Limb (tissue), 2 donors: Measurements from ENCODE around the gene SLC36A2.
"Not testable (repeated sequence)": the region's sequence is repeated elsewhere in the genome, so short reads cannot be mapped to it uniquely, and the experiment has no call there.

Experiments
- DNase-seq, 2 donors: peaks; one replicate each; pipeline ENCODE4 v3.0.0-alpha.2; 2016; ENCODE audit errors: extremely low spot score in 2 of 2

The SLC36A2 gene

DNA sequence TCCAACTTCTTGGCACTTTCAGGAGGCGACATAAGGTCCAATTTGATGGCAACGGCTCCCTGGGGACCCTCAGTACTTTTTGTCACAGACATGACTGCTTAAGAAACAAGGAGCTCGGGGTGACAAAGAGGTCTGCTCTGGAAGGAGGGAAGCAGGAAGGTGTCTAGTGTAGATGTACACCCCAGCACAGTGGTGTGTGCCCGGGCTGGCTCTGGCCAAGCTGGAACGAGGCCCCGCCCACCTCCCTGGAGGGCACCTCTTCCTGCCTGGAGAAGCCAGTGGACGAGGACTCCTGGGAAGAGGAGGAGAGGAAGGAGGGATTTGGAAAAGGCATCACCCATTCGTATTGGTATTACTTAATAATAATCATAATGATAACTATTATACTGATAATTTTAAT lies at the start of gene SLC36A2:
Gene SLC36A2, minus strand, starts transcription at position 191 of the 400 bp plus-strand sequence. Its CDS starts 99 bp downstream, at position 92.
- DNase-seq, result no peak

DNA sequence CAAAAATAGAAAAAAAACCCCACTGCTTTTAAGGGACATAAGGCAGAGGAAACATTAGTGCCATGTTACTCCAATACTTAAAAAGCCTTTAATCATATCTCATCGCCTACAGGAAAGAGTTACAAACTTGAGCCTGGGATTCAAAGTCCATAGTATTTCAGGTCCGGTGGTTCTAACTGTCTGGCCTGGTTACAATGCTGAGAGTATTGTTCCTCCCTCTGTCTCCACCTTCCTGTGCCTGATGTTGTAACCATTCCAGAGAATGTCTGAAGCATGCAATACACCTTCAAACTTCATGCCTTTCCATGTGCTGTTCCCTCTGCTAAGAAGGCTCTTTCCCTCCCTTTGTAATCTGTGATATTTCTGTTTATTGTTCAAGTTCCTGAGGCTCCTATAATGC lies 41.6 kb upstream of the SLC36A2 start:
- DNase-seq, result no peak

DNA sequence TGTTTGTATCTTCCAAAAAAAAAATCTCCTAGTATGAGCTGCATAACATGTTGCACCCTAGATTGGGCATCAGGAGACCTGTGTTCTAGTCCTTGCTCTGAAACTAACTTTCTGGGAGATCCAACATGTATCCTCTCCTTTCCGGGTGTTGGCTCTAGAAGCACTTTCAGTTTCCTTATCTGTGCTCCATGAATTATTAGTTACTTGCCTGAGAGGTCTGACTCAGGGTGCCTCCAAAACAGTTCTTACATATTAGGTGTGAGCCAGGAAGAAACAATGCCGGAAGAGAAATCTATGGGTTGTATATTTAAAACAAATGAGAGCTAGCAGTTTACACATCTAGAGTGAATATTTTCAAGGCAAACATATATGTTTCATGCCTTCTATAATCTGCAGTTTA lies 36.7 kb upstream of the SLC36A2 start:
- no peak for DNase-seq

DNA sequence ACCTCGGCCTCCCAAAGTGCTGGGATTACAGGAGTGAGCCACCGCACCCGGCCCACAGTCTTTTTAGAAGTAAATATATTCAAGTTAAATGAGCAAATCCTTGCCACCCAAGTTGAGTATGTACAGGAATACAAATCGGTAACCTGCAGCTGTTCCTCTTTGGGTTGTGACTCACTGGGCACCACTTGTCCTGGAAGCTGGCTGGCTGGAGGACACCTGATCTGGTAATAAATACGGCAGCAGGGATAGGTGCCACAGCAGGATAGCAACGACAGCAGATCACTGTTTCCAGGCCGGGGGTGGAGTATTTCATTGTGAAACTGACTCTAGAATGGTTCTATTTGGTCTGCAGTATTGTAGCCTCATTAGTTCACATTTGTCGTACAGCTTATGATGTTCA lies 35.7 kb upstream of the SLC36A2 start:
- no peak for DNase-seq

DNA sequence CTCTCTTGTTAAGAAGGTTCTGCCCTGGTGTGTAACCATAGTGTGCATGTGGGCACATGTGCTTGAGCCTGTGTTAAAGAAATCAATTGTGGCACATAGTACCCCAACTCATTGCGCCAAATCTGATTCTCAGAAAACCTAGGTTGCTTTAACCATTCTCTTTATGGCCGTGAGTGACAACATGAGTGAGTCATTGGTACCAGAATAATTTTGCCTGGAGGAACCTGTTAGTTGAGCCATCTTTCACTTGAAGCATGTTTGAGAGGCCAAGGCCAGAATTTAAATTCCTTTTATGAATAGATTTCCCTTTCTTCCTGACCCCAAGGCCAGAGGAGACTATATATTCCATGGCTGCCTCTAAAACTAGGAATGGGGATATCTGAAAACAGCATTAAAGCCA lies 35.2 kb upstream of the SLC36A2 start:
- no peak for DNase-seq

DNA sequence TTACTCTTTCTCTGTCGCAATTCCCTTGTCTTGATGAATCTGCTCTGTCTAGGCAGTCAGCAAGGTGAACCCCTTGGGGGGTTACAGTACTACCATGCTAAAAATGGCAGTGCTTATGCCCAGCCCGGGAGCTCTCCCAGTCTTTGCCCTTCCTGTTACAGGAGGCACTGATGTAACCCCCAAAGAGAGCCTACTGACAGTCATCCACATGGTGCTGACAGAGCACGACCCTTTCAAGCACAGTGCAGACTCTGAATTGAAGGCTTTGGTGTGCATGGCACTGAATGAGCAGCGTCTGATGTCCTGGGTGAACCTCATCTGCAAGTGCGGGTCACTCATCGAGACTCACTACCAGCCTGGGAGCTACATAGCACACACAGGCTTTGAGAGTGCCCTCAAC lies 34.5 kb upstream of the SLC36A2 start:
- DNase-seq, result no peak

DNA sequence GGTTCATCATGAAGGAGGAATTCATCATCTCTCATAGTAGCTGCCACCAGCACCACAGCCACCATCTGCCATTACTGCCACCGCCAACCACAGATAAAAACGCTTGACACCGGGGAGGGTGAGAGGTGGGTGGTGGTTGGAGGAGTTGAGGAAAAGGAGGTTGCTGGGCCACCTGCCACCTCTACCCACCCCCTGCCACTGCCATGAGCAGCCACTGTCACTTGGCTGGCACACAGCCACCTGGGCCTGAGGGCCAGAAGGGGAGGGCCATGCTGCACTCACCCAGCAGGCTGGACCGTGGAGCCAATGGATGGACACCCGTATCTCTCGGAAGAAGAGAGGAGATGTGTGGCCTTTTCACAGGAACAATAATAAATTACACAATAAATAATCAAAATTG lies 31.3 kb upstream of the SLC36A2 start:
- DNase-seq, result no peak

DNA sequence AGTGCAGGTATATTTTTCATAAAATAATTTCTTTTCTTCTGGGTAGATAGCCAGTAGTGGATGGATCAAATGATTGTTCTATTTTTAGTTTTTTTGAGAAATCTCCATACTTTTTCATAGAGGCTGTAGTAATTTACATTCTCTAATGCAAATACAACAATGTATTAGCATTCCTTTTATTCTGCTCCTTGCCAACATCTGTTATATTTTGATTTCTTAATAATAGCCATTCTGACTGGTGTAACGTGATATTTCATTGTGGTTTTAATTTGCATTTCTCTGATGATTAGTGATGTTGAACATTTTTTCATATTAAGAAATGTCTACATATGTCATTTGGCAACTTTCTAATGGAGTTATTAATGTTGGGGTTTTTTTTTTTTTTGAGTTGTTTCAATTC lies 27.2 kb upstream of the SLC36A2 start:
- DNase-seq, result no peak

DNA sequence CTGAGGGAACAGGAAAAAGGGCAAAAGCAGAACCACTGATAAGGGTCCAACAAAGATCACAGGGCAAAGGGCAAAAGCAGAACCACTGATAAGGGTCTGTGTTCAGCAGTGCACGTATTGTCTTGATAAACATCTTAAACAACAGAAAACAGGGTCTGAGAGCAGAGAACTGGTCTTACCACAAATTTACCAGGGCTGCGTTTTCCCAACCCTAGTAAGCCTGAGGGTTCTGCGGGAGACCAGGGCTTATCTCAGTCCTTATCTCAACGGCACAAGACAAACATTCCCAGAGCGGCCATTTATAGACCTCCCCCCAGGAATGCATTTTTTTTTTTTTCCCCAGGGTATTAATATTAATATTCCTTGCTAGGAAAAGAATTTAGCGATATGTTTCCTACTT lies 19.7 kb upstream of the SLC36A2 start:
- not testable (repeated sequence) for DNase-seq

- DNase-seq, result no peak
These were observed 16.3 kb upstream of the SLC36A2 start for GRCh38 chr5:151363673-151364072.

- DNase-seq, result no peak
These were observed 15.6 kb upstream of the SLC36A2 start for GRCh38 chr5:151362970-151363369.

DNA sequence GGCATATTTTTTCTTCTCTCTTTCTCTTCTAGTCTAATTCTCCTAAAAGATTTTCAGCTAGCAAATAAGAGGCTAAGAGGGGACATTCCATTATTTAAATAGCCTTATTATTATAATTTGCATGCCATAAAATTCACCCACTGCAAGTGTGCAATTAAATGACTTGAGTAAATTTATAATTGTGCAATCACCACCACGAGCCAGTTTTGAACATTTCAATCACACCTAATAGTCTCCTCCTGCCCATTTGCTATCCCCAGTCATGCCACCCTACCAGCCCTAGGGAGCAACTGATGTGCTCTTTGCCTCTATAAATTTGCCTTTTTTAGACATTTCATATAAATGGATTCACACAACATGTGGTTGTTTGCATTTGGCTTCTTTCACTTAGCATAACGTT lies 12.0 kb upstream of the SLC36A2 start:
- DNase-seq, result no peak

- no peak for DNase-seq
These were observed 10.4 kb upstream of the SLC36A2 start for GRCh38 chr5:151357792-151358191.

- DNase-seq, result no peak
These were observed 9.7 kb upstream of the SLC36A2 start for GRCh38 chr5:151357097-151357496.

DNA sequence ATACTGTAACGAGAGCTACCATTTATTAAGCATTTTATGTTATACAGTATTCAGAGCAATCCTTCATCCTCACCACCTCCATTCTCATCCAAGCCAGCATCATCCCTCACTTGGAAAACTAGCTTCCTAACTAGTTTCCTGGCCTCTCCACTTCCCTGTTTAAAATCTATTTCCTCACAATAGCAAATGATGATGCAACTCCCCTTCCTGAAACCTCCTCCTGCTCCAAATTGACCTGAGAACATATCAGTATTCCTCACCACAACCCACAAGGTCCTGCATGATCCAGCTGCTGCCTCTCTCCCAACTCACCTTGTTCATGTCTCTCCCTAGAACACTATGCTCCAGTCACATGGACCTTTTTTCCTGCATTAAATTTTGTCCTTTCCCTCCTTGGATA lies 4.3 kb upstream of the SLC36A2 start:
- DNase-seq, result no peak

DNA sequence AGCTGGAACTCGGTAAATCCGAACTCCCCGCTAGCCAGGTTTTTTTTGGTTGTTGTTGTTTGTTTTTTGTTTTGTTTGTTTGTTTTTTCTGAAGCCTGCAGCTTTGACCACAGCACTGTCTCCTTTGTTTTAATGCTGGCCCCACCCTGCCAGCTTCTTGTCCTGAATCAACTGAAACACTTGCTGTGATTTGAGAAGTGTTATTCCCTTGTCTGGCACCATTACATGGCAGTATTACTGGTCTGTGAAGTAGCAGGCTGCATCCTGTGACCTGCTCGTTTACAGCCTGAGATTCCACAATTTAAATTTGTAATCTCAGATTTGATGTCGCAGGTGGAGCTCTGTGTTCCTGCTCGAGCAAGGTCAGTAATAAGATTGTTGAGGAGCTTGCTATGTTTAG lies 1.4 kb upstream of the SLC36A2 start:
- DNase-seq, result no peak

DNA sequence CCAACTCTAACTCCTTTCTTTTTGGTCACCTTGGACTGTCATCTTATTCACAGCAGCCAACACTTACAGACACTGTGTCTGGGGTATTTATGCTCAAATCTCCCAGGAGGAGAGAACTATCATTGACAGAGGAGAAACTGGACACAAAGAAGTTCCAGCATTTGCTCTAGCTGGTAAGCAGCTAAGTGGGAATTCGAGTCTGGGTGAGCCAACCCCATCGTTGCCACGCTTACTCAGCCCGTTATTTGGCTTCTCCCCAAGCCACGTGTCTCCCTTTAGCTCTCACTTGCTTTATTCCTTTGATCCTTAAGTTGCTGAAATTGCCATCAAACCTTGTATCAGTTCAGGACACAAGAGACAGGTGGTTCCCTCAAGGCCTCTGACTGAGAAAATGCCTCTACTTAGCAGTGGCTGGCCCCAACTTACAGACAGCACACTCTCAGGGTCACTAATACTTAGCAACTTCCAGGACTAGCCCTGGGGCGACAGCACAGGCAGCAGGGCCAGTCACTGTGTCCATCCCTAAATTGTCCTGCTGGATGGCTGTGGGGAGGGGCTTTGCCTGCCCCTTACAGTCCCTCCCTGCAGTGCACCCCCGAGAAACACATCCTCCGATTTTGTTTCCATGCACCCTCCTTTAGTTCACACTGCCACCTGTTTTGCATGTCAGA lies 1.4 kb downstream of the SLC36A2 start:
- DNase-seq, result no peak

DNA sequence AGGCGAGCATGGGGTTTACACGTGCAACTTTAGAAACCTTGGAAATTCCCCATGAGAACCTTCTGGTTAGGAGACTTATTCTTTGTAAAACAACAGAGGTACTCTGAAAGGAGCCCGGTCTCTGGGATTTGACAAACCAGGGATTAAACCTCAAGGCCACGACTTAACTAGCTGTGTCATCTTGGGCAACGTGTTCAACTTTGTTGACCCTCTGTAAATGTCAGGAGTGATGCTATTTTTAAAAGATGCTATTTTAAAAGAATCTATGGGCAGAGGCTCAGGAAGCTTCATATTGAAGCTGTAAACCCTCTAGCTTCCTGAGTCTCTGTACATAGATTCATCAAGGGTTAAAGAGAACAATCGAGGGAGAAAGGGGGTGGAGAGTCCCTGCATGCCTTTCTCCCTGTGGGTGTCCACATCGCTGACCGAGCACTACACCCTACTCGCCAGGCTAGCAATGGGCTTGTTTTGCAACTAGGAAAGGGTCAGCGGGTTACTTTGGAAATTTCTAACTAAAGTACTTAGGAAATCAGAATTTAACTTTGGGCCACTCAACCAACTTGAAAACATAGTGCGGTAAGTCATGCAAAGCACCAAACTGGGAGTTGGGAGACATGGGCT lies 2.1 kb downstream of the SLC36A2 start:
- DNase-seq, result no peak

DNA sequence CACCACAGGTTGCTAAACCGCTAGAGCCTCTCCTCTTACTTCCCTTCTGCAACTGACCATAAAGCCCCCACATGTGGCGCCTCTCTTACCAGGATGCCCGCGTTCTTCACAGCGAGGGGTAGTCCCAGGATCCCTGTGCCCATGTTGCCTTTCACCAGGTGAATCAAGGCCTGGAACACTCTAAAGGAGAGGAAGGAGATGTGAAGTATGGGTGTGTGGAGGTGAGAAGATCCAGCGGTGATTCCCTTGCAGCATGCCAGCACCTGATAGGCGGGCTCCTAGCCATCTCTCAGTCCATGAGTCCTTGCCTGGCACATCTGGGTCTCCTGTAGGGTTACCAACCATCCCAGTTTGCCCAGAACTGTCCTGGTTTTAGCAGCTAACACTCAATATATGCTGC lies 3.3 kb downstream of the SLC36A2 start:
- no peak for DNase-seq

- no peak for DNase-seq
These were observed 7.4 kb downstream of the SLC36A2 start for GRCh38 chr5:151340004-151340403.

- DNase-seq, result no peak
These were observed 8.6 kb downstream of the SLC36A2 start for GRCh38 chr5:151338734-151339133.

- no peak for DNase-seq
These were observed 14.5 kb downstream of the SLC36A2 start for GRCh38 chr5:151332857-151333256.

- DNase-seq, result no peak
These were observed 18.6 kb downstream of the SLC36A2 start for GRCh38 chr5:151328734-151329133.

- no peak for DNase-seq
These were observed 19.8 kb downstream of the SLC36A2 start for GRCh38 chr5:151327585-151327984.
